A549 (cell line): ENCODE data around the gene ELL2. TPM values are rescaled to one million over a fixed set of nuclear protein-coding genes. Genes with fewer than 3 reads are reported as not detected.

Experiments used
- ATAC-seq, 2 experiments: fragments of 200-7000 bp in 1 of 2; fragments of >200 bp in 1 of 2; cut with Nextera tagmentation in 1 of 2; cut with Tn5 transposase in 1 of 2; 3 replicates each; pipeline versions ENCODE4 v1.8.0 to v1.9.1; 2018 to 2020; ENCODE audit warnings: mild to moderate bottlenecking in 1 of 2, moderate library complexity in 1 of 2
- CTCF ChIA-PET: fragments of 300-600 bp; sonication (Branson Sonifier 250); formaldehyde crosslinking; extraction: SDS; loops from one replicate; lab custom pipeline; 2021; ENCODE audit warnings: antibody characterized with exemption, inconsistent platforms; lab: Yijun Ruan, JAX
- POLR2A ChIA-PET: fragments of 350-600 bp; formaldehyde crosslinking; extraction: SDS; loops from one replicate; lab custom pipeline; 2021; ENCODE audit warnings: antibody characterized with exemption, inconsistent platforms; lab: Yijun Ruan, JAX
- DNase-seq, 2 experiments: peaks; one replicate each; pipeline versions ENCODE4 v3.0.0 to v3.0.0-alpha.2; 2011 to 2016; ENCODE audit warnings: low read depth in 1 of 2, low spot score in 1 of 2
- FAIRE-seq: peaks from 2 replicates; lab custom pipeline; 2011; peaks lifted over from hg19 to GRCh38; lab: Jason Lieb, UNC
- H3K27ac ChIP-seq, 2 experiments: fragments of >200 bp; sonication (Bioruptor Twin); formaldehyde crosslinking; 3 replicates each; pipeline ENCODE4 v1.5.1; 2016 to 2017
- H3K4me1 ChIP-seq: fragments of >200 bp; sonication (Bioruptor Twin); formaldehyde crosslinking; 3 replicates; pipeline ENCODE4 v1.6.1; 2016
- H3K4me2 ChIP-seq: fragments of >200 bp; sonication (Bioruptor Twin); formaldehyde crosslinking; 3 replicates; pipeline ENCODE4 v1.6.1; 2016
- H3K4me3 ChIP-seq: fragments of >200 bp; sonication (Bioruptor Twin); formaldehyde crosslinking; 3 replicates; pipeline ENCODE4 v1.5.1; 2016
- H3K9me3 ChIP-seq: fragments of >200 bp; sonication (Bioruptor Twin); formaldehyde crosslinking; 3 replicates; pipeline ENCODE4 v1.6.1; 2016
- BCL3 ChIP-seq: fragments of >200 bp; sonication (Bioruptor Twin); formaldehyde crosslinking; IDR thresholded peaks from 3 replicates; pipeline ENCODE4 v1.6.1; 2016
- CEBPB ChIP-seq, 2 experiments: fragments of >200 bp in 1 of 2; sonication (Bioruptor Twin) in 1 of 2; formaldehyde crosslinking in 1 of 2; IDR thresholded peaks; 2 replicates each; pipeline ENCODE4 v1.6.1; 2012 to 2016
- CHD4 ChIP-seq: fragments of 200-600 bp; sonication (generic); IDR thresholded peaks from 2 replicates; pipeline ENCODE4 v1.6.1; 2016; ENCODE audit warnings: antibody characterized with exemption, mild to moderate bottlenecking, borderline replicate concordance
- EHF ChIP-seq: fragments of 250-450 bp; sonication (Bioruptor Pico); IDR thresholded peaks from 2 replicates; pipeline ENCODE4 v1.5.0; 2020; ENCODE audit warnings: mild to moderate bottlenecking
- FOSB ChIP-seq: fragments of 250-450 bp; sonication (Bioruptor Pico); IDR thresholded peaks from 2 replicates; pipeline ENCODE4 v1.5.0; 2020; ENCODE audit warnings: mild to moderate bottlenecking, moderate library complexity
- HDAC2 ChIP-seq: fragments of 200-600 bp; sonication (generic); IDR thresholded peaks from 2 replicates; pipeline ENCODE4 v1.6.1; 2016
- HEYL ChIP-seq: fragments of 250-450 bp; sonication (Bioruptor Pico); IDR thresholded peaks from 2 replicates; pipeline ENCODE4 v1.8.0; 2021; ENCODE audit warnings: mild to moderate bottlenecking, moderate library complexity
- HOXA7 ChIP-seq: fragments of 250-450 bp; sonication (Bioruptor Pico); IDR thresholded peaks from 2 replicates; pipeline ENCODE4 v1.5.0; 2020; ENCODE audit warnings: mild to moderate bottlenecking, moderate library complexity
- HOXB13 ChIP-seq: fragments of 250-450 bp; sonication (Bioruptor Pico); IDR thresholded peaks from 2 replicates; pipeline ENCODE4 v1.5.0; 2020; ENCODE audit warnings: low read depth, mild to moderate bottlenecking, moderate library complexity
- KDM5A ChIP-seq: fragments of 200-600 bp; sonication (generic); IDR thresholded peaks from 2 replicates; pipeline ENCODE4 v1.6.1; 2016; ENCODE audit warnings: antibody characterized with exemption, mild to moderate bottlenecking
- MAZ ChIP-seq: fragments of 150-350 bp; IDR thresholded peaks from 2 replicates; pipeline ENCODE4 v1.6.1; 2014; ENCODE audit warnings: antibody characterized with exemption, low read depth, low read length, borderline replicate concordance
- NFE2L2 ChIP-seq: fragments of 150-350 bp; conservative IDR thresholded peaks from 2 replicates; pipeline ENCODE4 v1.6.1; 2014; ENCODE audit warnings: low read length
- RFX5 ChIP-seq: fragments of 450-650 bp; IDR thresholded peaks from 2 replicates; pipeline ENCODE4 v1.7.1; 2014; ENCODE audit warnings: antibody characterized with exemption, mild to moderate bottlenecking, moderate library complexity
- SREBF2 ChIP-seq: fragments of 450-650 bp; IDR thresholded peaks from 2 replicates; pipeline ENCODE4 v1.6.1; 2014; ENCODE audit warnings: mild to moderate bottlenecking, moderate library complexity
- TP53 ChIP-seq: fragments of 250-450 bp; sonication (Bioruptor Pico); IDR thresholded peaks from 2 replicates; pipeline ENCODE4 v1.5.0; 2021; ENCODE audit warnings: mild to moderate bottlenecking, moderate library complexity
- ZFP36 ChIP-seq: fragments of 450-650 bp; IDR thresholded peaks from 2 replicates; pipeline ENCODE4 v1.6.1; 2014; ENCODE audit warnings: borderline replicate concordance; ENCODE audit not compliant: partially characterized antibody
- ZNF302 ChIP-seq: fragments of 250-450 bp; sonication (Bioruptor Pico); IDR thresholded peaks from 2 replicates; pipeline ENCODE4 v1.9.0; 2021; ENCODE audit warnings: inconsistent platforms, mild to moderate bottlenecking, moderate library complexity
- ZSCAN20 ChIP-seq: fragments of 250-450 bp; sonication (Bioruptor Pico); IDR thresholded peaks from 2 replicates; pipeline ENCODE4 v1.8.0; 2022; ENCODE audit warnings: mild to moderate bottlenecking, moderate library complexity
- WGBS: methylation state at CpG from one replicate; pipeline ENCODE4 v1.1.6; 2017; ENCODE audit errors: missing lambda C conversion rate; 5-methylcytosine and 5-hydroxymethylcytosine counted together
- polyA plus RNA-seq, 4 experiments: library from polyadenylated mRNA; depleted of rRNA in 3 of 4; stranded (reverse); fragments of >200 nt; fragmentation: RNase III in 1 of 4; extraction: RNeasy Plus Mini Kit Qiagen cat#74134 plus additional on column Dnase treatment in 1 of 4; gene quantifications; 2 replicates in 3 of 4; 3 replicates in 1 of 4; pipeline ENCODE4 v1.2.3, GENCODE V29; 2011 to 2017
- TF ChIP-seq, protein P1 (sequence below): IDR thresholded peaks from 2 replicates; pipeline ENCODE4 v1.6.1; 2012
- TF ChIP-seq, protein P2 (sequence below): fragments of >200 bp; sonication (Bioruptor Twin); formaldehyde crosslinking; IDR thresholded peaks from 2 replicates; pipeline ENCODE4 v1.6.1; 2016
- TF ChIP-seq, protein P3 (sequence below): IDR thresholded peaks from 2 replicates; pipeline ENCODE4 v1.6.1; 2012; ENCODE audit warnings: low read depth, borderline replicate concordance
- TF ChIP-seq, protein P4 (sequence below): fragments of 450-650 bp; IDR thresholded peaks from 2 replicates; pipeline ENCODE4 v1.6.1; 2014; ENCODE audit warnings: antibody characterized with exemption
- TF ChIP-seq, protein P5 (sequence below): fragments of 250-450 bp; sonication (Bioruptor Pico); IDR thresholded peaks from 2 replicates; pipeline ENCODE4 v1.5.0; 2020; ENCODE audit warnings: low read depth, mild to moderate bottlenecking, moderate library complexity

Gene ELL2
- polyA plus RNA-seq, 2 of the 4 experiments (the other 2 are of a cell fraction) = 11.8 to 24.2 TPM

DNA sequence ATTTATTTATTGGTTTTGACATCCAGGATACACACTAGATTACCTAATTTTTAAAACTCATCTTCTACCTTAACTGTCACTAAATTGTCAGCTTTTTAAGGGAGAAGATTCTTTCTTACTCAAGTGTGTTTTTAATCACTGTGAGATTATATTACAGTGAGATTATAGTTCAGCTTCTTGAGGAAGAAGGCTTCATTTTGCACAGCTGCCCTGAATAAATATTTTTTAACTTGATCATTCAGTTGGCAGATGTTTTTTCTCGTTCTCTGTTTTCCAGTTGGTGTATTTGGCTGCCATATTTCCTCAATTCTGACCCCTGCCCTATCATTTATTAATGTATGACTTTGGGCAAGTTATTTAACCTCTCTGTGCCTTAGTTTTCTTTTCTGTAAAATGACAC lies 15.0 kb upstream of the ELL2 start:
- ATAC-seq (no peak), DNase-seq (no peak)
- no peak overlapping the region for H3K4me2 ChIP-seq
- POLR2A ChIA-PET = no interaction called here
- WGBS = 44% methylated on average over 1 of the region's 1 CpG
- TF ChIP-seq NFE2L2 (no peak), MAZ (no peak), RFX5 (no peak), FOSB (CRISPR knock-in tag) (no peak), EHF (CRISPR knock-in tag) (no peak), HEYL (CRISPR knock-in tag) (no peak), HDAC2 (no peak), BCL3 (no peak), CEBPB (IDR thresholded peaks at IDR 0.05) (no peak), ZSCAN20 (no peak), ZFP36 (no peak), HOXB13 (CRISPR knock-in tag) (no peak), CHD4 (no peak)
- TF ChIP-seq, protein P1, sequence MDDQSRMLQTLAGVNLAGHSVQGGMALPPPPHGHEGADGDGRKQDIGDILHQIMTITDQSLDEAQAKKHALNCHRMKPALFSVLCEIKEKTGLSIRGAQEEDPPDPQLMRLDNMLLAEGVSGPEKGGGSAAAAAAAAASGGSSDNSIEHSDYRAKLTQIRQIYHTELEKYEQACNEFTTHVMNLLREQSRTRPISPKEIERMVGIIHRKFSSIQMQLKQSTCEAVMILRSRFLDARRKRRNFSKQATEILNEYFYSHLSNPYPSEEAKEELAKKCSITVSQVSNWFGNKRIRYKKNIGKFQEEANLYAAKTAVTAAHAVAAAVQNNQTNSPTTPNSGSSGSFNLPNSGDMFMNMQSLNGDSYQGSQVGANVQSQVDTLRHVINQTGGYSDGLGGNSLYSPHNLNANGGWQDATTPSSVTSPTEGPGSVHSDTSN = no peak
- TF ChIP-seq, protein P2, sequence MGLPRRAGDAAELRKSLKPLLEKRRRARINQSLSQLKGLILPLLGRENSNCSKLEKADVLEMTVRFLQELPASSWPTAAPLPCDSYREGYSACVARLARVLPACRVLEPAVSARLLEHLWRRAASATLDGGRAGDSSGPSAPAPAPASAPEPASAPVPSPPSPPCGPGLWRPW = no peak
- TF ChIP-seq, protein P3, sequence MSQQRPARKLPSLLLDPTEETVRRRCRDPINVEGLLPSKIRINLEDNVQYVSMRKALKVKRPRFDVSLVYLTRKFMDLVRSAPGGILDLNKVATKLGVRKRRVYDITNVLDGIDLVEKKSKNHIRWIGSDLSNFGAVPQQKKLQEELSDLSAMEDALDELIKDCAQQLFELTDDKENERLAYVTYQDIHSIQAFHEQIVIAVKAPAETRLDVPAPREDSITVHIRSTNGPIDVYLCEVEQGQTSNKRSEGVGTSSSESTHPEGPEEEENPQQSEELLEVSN = no peak
- TF ChIP-seq, protein P4, sequence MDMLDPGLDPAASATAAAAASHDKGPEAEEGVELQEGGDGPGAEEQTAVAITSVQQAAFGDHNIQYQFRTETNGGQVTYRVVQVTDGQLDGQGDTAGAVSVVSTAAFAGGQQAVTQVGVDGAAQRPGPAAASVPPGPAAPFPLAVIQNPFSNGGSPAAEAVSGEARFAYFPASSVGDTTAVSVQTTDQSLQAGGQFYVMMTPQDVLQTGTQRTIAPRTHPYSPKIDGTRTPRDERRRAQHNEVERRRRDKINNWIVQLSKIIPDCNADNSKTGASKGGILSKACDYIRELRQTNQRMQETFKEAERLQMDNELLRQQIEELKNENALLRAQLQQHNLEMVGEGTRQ = no peak
- TF ChIP-seq, all 56 proteins: peak for 0
- no peak for FAIRE-seq
- Histone ChIP-seq H3K4me3 (no peak overlapping the region), H3K9me3 (no peaks in the 10 kb centered on the region), H3K27ac (no peak overlapping the region), H3K4me1 (no peaks in the 10 kb centered on the region)
- CTCF ChIA-PET = interaction anchor here (2.1 kb wide), 1 partner anchor 360 kb away, joined by 5 read pairs; no protein-coding TSS in a partner anchor

DNA sequence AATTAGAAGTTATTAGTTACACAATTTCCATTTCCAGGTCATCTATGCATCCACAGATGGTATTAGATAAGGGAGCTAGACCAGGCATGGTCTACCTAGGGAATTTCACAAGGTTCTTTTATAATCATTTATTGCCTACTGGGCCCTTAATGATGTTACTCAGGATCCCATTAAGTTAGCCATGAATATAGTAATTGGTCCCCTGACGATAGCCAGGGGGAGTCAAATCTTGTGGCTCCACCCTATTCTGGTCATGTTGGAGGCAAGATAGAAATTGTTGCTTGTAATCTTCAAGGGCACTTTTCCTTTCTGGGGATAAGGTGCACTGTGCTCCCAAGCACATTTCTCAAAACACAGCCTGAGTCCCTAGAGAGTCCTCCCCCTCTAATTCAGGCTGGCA lies 14.1 kb upstream of the ELL2 start:
- Histone ChIP-seq H3K9me3 (no peaks in the 10 kb centered on the region), H3K4me3 (no peak overlapping the region), H3K4me2 (no peak overlapping the region), H3K4me1 (no peaks in the 10 kb centered on the region), H3K27ac (no peak overlapping the region)
- DNase-seq (no peak), ATAC-seq (no peak), FAIRE-seq (no peak)
- TF ChIP-seq, protein P5, sequence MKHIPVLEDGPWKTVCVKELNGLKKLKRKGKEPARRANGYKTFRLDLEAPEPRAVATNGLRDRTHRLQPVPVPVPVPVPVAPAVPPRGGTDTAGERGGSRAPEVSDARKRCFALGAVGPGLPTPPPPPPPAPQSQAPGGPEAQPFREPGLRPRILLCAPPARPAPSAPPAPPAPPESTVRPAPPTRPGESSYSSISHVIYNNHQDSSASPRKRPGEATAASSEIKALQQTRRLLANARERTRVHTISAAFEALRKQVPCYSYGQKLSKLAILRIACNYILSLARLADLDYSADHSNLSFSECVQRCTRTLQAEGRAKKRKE (CRISPR knock-in tag) = no peak
- TF ChIP-seq HOXA7 (no peak), TP53 (CRISPR knock-in tag) (no peak), ZNF302 (CRISPR knock-in tag) (no peak), KDM5A (no peak), SREBF2 (no peak), HOXB13 (CRISPR knock-in tag) (no peak)
- TF ChIP-seq, protein P1 = no peak
- ChIA-PET CTCF (no interaction called here), POLR2A (no interaction called here)
- 85% methylated on average over 1 of the region's 1 CpG for WGBS
